ENCODE results near the gene DEFB128. TPM values are rescaled to one million over a fixed set of nuclear protein-coding genes. Genes with fewer than 3 reads are reported as not detected.
A peak's percentile ranks its signal among the peaks of the same experiment; 100 is the strongest.

The DEFB128 gene
- total and polyA plus RNA-seq, 9 of the 15 experiments (the other 6 are each of a cell fraction or from before 2014, with no cell fraction given): not detected

DNA sequence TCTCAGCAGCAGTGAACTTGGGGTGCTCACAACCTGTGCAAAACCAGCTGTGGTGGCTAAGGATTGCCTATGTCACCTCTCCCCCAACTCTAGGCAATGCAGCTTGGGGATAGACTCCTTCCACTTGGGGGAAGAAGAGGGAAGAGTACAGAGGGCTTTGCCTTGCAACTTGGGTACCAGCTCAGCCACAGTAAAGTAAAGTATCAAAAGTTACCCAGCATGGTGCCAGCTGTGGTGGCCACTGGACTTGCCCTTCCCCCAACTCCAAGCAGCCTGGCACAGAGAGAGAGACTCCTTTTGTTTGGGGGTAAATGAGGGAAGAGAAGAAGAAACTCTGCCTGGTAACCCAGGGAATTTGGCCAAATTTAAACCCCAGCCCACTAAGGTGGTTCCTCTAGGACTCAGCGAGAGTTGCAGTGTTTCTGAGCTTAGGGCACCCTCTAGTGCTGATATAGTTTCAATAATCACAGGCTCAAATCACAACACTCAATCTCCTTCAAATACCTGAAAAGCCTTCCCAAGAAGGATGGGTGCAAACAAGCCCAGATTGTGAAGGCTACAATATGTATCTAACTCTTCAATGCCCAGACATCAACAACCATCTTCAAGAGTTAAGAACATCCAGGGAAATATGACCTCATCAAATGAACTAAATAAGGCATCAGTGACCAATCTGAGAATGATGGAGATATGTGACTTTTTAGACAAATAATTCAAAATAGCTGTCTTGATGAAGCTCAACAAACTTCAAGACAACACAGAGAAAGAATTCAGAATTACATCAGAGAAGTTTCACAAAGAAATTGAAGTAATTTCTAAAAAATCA lies 30.0 kb upstream of the DEFB128 start (continued):
- TF ChIP-seq, protein P1, sequence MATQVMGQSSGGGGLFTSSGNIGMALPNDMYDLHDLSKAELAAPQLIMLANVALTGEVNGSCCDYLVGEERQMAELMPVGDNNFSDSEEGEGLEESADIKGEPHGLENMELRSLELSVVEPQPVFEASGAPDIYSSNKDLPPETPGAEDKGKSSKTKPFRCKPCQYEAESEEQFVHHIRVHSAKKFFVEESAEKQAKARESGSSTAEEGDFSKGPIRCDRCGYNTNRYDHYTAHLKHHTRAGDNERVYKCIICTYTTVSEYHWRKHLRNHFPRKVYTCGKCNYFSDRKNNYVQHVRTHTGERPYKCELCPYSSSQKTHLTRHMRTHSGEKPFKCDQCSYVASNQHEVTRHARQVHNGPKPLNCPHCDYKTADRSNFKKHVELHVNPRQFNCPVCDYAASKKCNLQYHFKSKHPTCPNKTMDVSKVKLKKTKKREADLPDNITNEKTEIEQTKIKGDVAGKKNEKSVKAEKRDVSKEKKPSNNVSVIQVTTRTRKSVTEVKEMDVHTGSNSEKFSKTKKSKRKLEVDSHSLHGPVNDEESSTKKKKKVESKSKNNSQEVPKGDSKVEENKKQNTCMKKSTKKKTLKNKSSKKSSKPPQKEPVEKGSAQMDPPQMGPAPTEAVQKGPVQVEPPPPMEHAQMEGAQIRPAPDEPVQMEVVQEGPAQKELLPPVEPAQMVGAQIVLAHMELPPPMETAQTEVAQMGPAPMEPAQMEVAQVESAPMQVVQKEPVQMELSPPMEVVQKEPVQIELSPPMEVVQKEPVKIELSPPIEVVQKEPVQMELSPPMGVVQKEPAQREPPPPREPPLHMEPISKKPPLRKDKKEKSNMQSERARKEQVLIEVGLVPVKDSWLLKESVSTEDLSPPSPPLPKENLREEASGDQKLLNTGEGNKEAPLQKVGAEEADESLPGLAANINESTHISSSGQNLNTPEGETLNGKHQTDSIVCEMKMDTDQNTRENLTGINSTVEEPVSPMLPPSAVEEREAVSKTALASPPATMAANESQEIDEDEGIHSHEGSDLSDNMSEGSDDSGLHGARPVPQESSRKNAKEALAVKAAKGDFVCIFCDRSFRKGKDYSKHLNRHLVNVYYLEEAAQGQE (IDR thresholded peaks at IDR 0.05; ENCODE audit: borderline replicate concordance): peak; percentile 58; the same call in 1 of the 2 replicates
- TF ChIP-seq, protein P1 (CRISPR knock-in tag; IDR thresholded peaks at IDR 0.05; ENCODE audit: low read depth): no peak
- no peak for TF ChIP-seq SMAD1 (IDR thresholded peaks at IDR 0.05; ENCODE audit: low read depth, low read length, partially characterized antibody)

All from K562 (cell line).